Activated CD4-positive, alpha-beta T cell treated with anti-CD3 and anti-CD28 coated beads, Interleukin-2, amount 10 ng/mL, durations not matched to agents 24 days and 14 days (primary cell): ENCODE results near the gene GLT6D1. TPM values are rescaled to one million over a fixed set of nuclear protein-coding genes. Genes with fewer than 3 reads are reported as not detected.
"Not testable (repeated sequence)": the region's sequence is repeated elsewhere in the genome, so short reads cannot be mapped to it uniquely, and the experiment has no call there.

ENCODE experiments used
- DNase-seq: peaks from one replicate; pipeline ENCODE4 v3.0.0; 2022
- H3K27ac Mint-ChIP-seq: one replicate; pipeline ENCODE4 v1.8.0; 2022; ENCODE audit warnings: mild to moderate bottlenecking, mixed read lengths
- H3K27me3 Mint-ChIP-seq: one replicate; pipeline ENCODE4 v1.8.0; 2022; ENCODE audit warnings: mixed read lengths
- H3K36me3 Mint-ChIP-seq: one replicate; pipeline ENCODE4 v1.8.0; 2022; ENCODE audit warnings: low read depth, mild to moderate bottlenecking, mixed read lengths
- H3K4me1 Mint-ChIP-seq: one replicate; pipeline ENCODE4 v1.8.0; 2021; ENCODE audit warnings: mixed read lengths
- H3K4me3 Mint-ChIP-seq: one replicate; pipeline ENCODE4 v1.8.0; 2022; ENCODE audit warnings: mild to moderate bottlenecking, moderate library complexity, mixed read lengths
- H3K9me3 Mint-ChIP-seq: one replicate; pipeline ENCODE4 v1.8.0; 2021; ENCODE audit warnings: mixed read lengths
- intact Hi-C: fragments of 100-400 bp; cut with micrococcal nuclease; formaldehyde crosslinking; loops from one replicate; pipeline ENCODE4 v1.15.1; 2023
- total RNA-seq: library from RNA; stranded (reverse); gene quantifications from 2 replicates; pipeline ENCODE4 v1.2.3, GENCODE V29; 2022

Gene GLT6D1
- not detected in 2 replicates for total RNA-seq

- intact Hi-C loops: no loop called here
- H3K27ac Mint-ChIP-seq: no peak within 1 kb of the TSS
- no peak within 1 kb of the TSS for H3K4me3 Mint-ChIP-seq
- no peaks in the 10 kb centered on the region for H3K27me3 Mint-ChIP-seq
- no peaks in the 10 kb centered on the region for H3K9me3 Mint-ChIP-seq
- no peaks in the 10 kb centered on the region for H3K36me3 Mint-ChIP-seq
- no peak for DNase-seq
- no peaks in the 10 kb centered on the region for H3K4me1 Mint-ChIP-seq
Measured at GRCh38 chr9:135639196-135639595, at the start of gene GLT6D1. Gene GLT6D1 (minus strand): TSS chr9:135639540. CDS start chr9:135639187, 353 bp downstream.

GRCh38 chr9:135689011-135689410 lies 49.7 kb upstream of the GLT6D1 start:
- no peak overlapping the region for H3K4me3 Mint-ChIP-seq
- H3K27ac Mint-ChIP-seq: no peak overlapping the region
- DNase-seq: no peak
- intact Hi-C loops: no loop called here
- no peaks in the 10 kb centered on the region for H3K36me3 Mint-ChIP-seq
- no peaks in the 10 kb centered on the region for H3K27me3 Mint-ChIP-seq
- no peaks in the 10 kb centered on the region for H3K9me3 Mint-ChIP-seq
- no peaks in the 10 kb centered on the region for H3K4me1 Mint-ChIP-seq

DNA sequence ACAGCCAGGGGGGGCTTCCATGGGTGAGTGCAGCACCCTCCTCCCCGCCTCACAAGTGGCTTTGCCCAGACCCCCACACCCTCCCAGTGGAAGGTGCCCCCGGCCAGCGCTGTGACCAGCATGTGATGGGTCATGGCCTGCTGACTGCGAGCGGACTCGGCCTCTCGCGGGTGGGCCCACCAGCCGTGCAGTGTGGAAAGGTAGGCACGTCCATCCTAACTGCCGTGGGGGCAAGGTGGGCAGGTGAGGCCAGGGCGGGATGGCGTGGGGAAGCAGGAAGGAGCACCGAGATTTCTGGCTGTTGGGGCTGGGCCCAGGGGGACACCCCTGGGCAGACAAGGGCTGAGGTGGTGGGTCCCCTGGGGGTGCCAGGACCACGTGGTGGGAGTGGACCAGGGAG lies 47.9 kb upstream of the GLT6D1 start:
- DNase-seq: no peak
- Mint-ChIP-seq H3K4me1 (no peaks in the 10 kb centered on the region), H3K9me3 (no peaks in the 10 kb centered on the region), H3K27ac (no peak overlapping the region), H3K36me3 (no peaks in the 10 kb centered on the region), H3K4me3 (no peak overlapping the region), H3K27me3 (no peaks in the 10 kb centered on the region)
- intact Hi-C loops: no loop called here

GRCh38 chr9:135684691-135685090 lies 45.4 kb upstream of the GLT6D1 start:
- intact Hi-C loops: no loop called here
- H3K4me3 Mint-ChIP-seq: no peak overlapping the region
- DNase-seq: no peak
- H3K27ac Mint-ChIP-seq: no peak overlapping the region
- H3K27me3 Mint-ChIP-seq: no peaks in the 10 kb centered on the region
- no peaks in the 10 kb centered on the region for H3K9me3 Mint-ChIP-seq
- H3K36me3 Mint-ChIP-seq: no peaks in the 10 kb centered on the region
- no peaks in the 10 kb centered on the region for H3K4me1 Mint-ChIP-seq

GRCh38 chr9:135683401-135684034 lies 44.2 kb upstream of the GLT6D1 start:
- Mint-ChIP-seq H3K27me3 (no peaks in the 10 kb centered on the region), H3K36me3 (no peaks in the 10 kb centered on the region), H3K27ac (no peak overlapping the region), H3K4me1 (no peaks in the 10 kb centered on the region), H3K9me3 (no peaks in the 10 kb centered on the region), H3K4me3 (no peak overlapping the region)
- no peak for DNase-seq
- intact Hi-C loops: no loop called here

DNA sequence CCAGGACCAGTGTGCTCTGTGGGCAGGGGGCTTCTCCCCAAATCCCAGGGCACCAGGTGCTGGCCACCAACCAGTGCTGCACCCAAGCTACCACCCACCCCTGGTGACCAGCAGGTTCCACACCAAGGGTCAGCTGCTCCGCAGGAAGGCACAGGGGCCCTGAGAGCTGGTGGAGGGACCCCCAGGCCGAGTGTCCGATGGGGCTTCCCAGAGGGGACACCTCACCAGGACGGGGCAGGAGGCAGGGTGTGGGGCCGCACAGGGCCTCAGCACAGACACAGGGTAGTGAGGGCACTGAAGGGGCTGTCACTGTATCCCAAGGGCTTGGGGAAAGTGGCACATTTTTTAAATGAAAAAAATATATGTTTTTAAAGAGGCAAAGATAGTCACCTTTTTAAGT lies 41.8 kb upstream of the GLT6D1 start:
- DNase-seq: no peak
- no peaks in the 10 kb centered on the region for H3K36me3 Mint-ChIP-seq
- H3K27ac Mint-ChIP-seq: no peak overlapping the region
- no peaks in the 10 kb centered on the region for H3K27me3 Mint-ChIP-seq
- H3K4me1 Mint-ChIP-seq: no peaks in the 10 kb centered on the region
- H3K9me3 Mint-ChIP-seq: no peaks in the 10 kb centered on the region
- H3K4me3 Mint-ChIP-seq: no peak overlapping the region
- intact Hi-C loops: no loop called here

DNA sequence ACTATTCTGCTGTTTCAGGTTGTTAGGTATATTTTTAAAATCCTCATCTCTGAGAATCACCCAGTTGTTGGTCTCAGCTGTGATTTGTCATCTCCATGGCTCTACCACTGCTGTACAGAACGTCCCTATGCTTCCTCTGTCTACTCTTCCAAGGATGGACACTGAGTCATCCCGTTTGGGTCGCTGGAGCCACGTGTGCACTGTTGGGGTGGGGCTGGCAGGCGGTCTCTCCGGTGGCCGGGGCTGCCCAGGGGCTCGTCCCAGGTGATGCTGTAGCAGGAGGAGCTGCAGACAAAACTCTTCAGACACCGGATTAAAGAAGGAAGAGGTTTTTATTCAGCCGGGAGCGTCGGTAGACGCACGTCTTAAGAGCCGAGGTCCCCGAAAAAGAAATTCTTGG lies 40.7 kb upstream of the GLT6D1 start:
- Mint-ChIP-seq H3K9me3 (no peaks in the 10 kb centered on the region), H3K36me3 (no peaks in the 10 kb centered on the region), H3K27ac (no peak overlapping the region), H3K4me3 (no peak overlapping the region), H3K27me3 (no peaks in the 10 kb centered on the region), H3K4me1 (no peaks in the 10 kb centered on the region)
- no peak for DNase-seq
- intact Hi-C loops: no loop called here

DNA sequence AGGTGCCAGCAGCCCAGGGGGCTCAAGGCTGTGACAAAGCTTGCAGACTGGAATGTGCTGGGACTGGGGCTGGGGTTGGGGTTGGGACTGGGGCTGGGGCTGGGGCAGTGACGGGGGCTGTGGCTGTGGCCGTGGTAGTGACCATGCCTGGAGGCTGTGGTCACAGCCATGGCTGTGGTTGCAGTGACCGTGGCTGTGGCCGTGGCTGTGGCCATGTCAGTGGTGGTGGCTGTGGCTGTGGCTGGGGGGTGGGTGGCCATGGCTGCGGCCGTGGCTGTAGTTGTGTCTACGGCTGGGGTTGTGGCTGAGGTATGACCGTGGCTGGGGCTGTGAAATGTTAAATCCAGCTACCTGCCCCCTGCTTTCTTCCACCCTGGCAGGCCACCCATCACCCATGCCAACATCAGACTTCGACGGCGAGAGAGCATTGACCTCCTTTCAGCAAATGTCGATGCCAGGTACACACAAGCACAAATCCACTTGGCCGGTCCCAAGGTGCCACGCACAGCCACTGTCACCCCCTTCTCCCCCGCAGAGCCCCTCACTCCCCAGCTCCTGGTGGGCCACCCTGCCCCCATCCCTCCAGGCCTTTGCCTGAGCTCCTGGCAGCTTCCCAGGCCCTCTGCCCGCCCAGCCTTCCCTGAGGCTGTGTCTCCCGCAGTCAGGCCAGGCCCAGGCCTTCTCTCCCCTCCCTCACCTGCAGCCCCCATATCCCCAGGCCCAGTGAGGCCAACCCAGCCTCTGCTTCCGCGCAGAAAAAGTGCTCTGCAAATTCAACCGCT lies 39.1 kb upstream of the GLT6D1 start:
- Mint-ChIP-seq H3K27me3 (no peaks in the 10 kb centered on the region), H3K36me3 (no peaks in the 10 kb centered on the region), H3K4me3 (no peak overlapping the region), H3K9me3 (no peaks in the 10 kb centered on the region), H3K4me1 (no peaks in the 10 kb centered on the region), H3K27ac (no peak overlapping the region)
- intact Hi-C loops: no loop called here
- no peak for DNase-seq

DNA sequence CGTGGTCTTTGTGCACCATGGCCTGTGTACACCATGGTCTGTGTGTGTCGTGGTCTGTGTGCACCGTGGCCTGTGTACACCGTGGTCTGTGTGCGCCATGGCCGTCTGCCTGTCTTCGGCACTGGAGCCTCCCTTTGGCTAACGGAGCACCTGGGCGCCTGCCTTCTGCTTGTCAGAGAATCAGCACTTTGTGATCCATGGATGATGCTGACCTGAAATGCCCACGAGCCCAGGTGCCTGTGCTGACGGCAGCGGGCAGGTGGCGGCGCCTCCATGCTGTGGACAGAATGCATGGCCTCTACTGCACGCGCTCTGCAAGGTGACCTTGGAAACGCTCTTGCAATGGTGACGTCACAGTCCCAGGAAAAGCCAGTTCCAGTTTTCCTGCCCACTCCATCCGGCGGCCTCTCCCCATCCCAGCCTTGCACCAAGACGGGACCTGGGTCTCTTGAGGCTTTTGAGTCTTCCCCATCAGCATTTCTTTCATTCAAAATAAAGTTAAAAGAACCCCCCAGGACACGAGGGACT lies 38.4 kb upstream of the GLT6D1 start:
- Mint-ChIP-seq H3K27ac (no peak overlapping the region), H3K27me3 (no peaks in the 10 kb centered on the region), H3K4me1 (no peaks in the 10 kb centered on the region), H3K4me3 (no peak overlapping the region), H3K36me3 (no peaks in the 10 kb centered on the region), H3K9me3 (no peaks in the 10 kb centered on the region)
- intact Hi-C loops: no loop called here
- DNase-seq: no peak

GRCh38 chr9:135676891-135677290 lies 37.6 kb upstream of the GLT6D1 start:
- intact Hi-C loops: no loop called here
- Mint-ChIP-seq H3K4me1 (no peaks in the 10 kb centered on the region), H3K4me3 (no peak overlapping the region), H3K9me3 (no peaks in the 10 kb centered on the region), H3K27me3 (no peaks in the 10 kb centered on the region), H3K36me3 (no peaks in the 10 kb centered on the region), H3K27ac (no peak overlapping the region)
- DNase-seq: no peak

DNA sequence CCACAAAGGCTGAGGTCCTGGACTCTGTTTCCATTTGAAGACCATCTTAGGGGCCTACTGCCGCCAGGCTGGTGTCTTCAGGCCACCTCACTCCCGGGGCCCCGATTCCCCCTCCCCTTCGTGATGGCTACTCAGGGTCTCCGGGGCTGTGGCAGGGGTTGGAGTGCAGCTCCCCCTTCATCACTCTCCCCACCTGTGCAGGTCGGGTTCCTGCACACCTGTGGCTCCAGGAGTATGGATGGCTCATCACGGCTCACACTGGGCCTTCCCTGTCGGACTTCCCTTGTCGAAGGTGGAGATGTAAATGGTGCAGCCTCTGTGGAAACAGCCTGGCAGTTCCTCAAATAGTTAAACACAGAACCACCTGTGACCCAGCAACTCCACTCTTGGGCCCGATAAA lies 35.6 kb upstream of the GLT6D1 start:
- Mint-ChIP-seq H3K4me1 (no peaks in the 10 kb centered on the region), H3K36me3 (no peaks in the 10 kb centered on the region), H3K27me3 (no peaks in the 10 kb centered on the region), H3K27ac (no peak overlapping the region), H3K9me3 (no peaks in the 10 kb centered on the region), H3K4me3 (no peak overlapping the region)
- intact Hi-C loops: no loop called here
- no peak for DNase-seq

GRCh38 chr9:135673941-135674340 lies 34.6 kb upstream of the GLT6D1 start:
- Mint-ChIP-seq H3K4me1 (no peaks in the 10 kb centered on the region), H3K36me3 (no peaks in the 10 kb centered on the region), H3K4me3 (no peak overlapping the region), H3K9me3 (no peaks in the 10 kb centered on the region), H3K27ac (no peak overlapping the region), H3K27me3 (no peaks in the 10 kb centered on the region)
- intact Hi-C loops: no loop called here
- no peak for DNase-seq

DNA sequence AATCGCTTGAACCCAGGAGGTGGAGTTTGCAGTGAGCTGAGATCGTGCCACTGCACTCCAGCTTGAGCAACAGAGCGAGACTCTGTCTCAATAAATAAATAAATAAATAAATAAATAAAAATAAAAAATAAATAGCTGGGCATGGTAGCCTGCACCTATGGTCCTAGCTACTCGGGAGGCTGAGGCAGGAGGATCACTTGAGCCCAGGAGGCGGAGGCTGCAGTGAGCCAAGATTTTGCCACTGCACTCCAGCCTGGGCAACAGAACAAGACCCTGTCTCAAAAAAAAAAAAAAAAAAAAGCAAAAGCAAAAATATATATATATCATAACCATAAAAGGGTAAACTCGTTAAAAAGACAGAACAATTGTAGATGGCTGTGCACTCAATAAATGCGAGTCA lies 33.4 kb upstream of the GLT6D1 start:
- H3K36me3 Mint-ChIP-seq, H3K9me3 Mint-ChIP-seq, DNase-seq, H3K27ac Mint-ChIP-seq, H3K4me3 Mint-ChIP-seq, intact Hi-C loops, H3K27me3 Mint-ChIP-seq, H3K4me1 Mint-ChIP-seq: not testable (repeated sequence)

- no peaks in the 10 kb centered on the region for H3K4me1 Mint-ChIP-seq
- H3K9me3 Mint-ChIP-seq: no peaks in the 10 kb centered on the region
- no peaks in the 10 kb centered on the region for H3K36me3 Mint-ChIP-seq
- no peak overlapping the region for H3K27ac Mint-ChIP-seq
- no peak overlapping the region for H3K4me3 Mint-ChIP-seq
- intact Hi-C loops: no loop called here
- no peaks in the 10 kb centered on the region for H3K27me3 Mint-ChIP-seq
- DNase-seq: no peak
Measured at GRCh38 chr9:135671591-135672041, 32.3 kb upstream of the GLT6D1 start.
